Fibroblast of skin of back (primary cell): ENCODE results near the gene NEBL.

Source experiments
- DNase-seq: peaks from one replicate; pipeline ENCODE4 v3.0.0-alpha.2; 2013

The NEBL gene

DNA sequence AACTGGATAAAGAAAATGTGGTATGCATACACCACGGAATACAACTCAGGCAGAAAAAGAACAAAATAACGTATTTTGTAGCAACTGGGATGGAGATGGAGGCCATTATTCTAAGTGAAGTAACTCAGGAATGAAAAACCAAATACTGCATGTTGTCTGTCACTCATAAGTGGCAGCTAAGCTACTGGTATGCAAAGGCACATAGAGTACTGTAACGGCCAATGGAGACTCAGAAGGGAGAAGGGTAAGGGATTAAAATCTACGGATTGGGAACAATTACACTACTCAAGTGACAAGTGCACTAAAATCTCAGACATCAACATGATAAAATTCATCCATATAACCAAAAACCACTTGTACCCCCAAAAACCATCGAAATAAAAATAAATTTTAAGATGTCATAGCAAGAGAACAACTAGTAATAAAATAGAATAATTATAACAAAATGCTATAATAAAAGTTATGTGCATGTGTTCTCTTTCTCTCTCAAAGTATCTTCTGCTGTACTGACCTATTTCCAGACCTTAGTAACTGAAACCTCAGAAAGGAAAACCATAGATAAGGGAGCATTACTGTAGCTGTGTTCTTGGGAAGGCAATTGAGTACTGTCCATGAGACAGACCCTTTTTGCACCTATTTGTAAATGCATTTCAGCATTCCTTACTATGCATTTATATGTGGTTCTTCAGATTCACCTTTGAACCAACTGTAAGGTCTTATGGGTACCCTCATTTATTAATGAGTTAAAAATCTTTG is 6.7 kb upstream of the NEBL start:
- DNase-seq = no peak

DNA sequence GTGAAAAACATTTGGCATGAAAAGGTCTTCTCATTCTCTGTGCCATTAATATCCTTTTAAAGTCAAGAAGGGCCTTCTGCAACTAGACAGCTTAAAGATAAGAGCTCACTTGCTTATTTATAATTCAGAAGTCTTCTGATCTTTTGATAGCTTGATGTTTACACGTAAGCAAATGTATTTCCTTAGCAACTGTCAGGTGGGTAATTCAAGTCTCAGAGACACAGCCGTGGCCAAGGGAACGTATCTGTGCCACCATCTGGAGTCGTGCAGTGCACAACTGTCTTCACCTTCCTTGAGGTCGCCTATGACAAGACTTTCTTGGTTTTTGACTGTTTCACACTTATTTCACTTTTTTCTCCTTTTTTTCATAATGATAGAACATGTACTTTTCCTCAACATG is 4.0 kb upstream of the NEBL start:
- DNase-seq = no peak

GRCh38 chr10:20898866-20899535 is 1.9 kb upstream of the NEBL start:
- peak; percentile 52 for DNase-seq

- no peak for DNase-seq
Observed at GRCh38 chr10:20893297-20893696, 3.8 kb downstream of the NEBL start.

- no peak for DNase-seq
Observed at GRCh38 chr10:20892796-20893195, 4.3 kb downstream of the NEBL start.

DNA sequence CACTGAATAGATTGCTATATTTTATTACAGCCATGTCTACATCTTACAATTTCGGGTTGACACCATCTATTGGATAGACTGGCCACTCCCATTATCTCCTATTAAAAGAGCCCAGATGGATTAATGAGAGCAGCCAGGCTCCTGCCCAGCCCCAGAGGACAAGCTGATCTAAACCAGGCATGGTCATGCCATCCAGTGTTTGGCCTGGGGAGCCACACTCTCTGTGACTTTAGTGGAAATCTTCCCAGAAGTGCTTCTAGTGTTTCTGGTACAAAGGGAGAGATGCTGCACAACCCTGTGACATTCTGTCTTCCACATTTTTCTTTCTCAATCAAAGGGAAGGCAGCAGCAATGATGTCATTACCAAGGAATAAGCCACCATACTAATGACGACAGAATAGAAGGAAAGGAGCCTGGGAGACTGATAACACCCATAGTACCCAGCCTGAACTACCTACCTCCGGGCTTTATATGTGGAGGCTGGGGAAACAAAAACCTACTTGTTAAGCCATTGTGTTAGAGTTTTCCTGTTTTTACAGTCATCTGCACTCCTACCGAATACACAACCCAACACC is 5.0 kb downstream of the NEBL start:
- no peak for DNase-seq

DNA sequence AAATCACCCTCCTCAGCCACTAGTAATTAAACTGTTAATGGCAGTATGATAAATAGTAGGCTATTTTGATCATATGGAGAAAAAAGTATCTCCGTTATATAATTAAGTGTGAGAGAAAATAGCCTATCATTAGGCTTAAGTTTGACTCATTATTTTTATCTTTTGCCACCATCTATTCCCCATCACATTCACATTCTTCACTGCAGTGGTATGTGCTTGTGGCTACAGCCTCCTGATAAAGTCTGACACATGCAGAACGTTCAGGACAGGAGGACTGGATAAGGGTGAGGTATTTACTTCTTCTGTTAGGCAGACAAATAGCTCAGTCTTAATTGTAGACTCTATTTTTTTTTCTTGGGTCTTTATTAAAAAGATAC is 5.8 kb downstream of the NEBL start:
- DNase-seq = peak; percentile 68

GRCh38 chr10:20890491-20891337 is 6.4 kb downstream of the NEBL start:
- peak; percentile 46 for DNase-seq

GRCh38 chr10:20890009-20890408 is 7.1 kb downstream of the NEBL start:
- DNase-seq = no peak

- no peak for DNase-seq
Observed at GRCh38 chr10:20888620-20889330, 8.3 kb downstream of the NEBL start.

GRCh38 chr10:20887706-20888555 is 9.2 kb downstream of the NEBL start:
- DNase-seq = no peak

GRCh38 chr10:20885678-20886077 is 11.4 kb downstream of the NEBL start:
- no peak for DNase-seq

GRCh38 chr10:20883552-20883951 is 13.6 kb downstream of the NEBL start:
- DNase-seq = no peak

- no peak for DNase-seq
Observed at GRCh38 chr10:20882091-20882490, 15.0 kb downstream of the NEBL start.

GRCh38 chr10:20879136-20879535 is 18.0 kb downstream of the NEBL start:
- DNase-seq = no peak

DNA sequence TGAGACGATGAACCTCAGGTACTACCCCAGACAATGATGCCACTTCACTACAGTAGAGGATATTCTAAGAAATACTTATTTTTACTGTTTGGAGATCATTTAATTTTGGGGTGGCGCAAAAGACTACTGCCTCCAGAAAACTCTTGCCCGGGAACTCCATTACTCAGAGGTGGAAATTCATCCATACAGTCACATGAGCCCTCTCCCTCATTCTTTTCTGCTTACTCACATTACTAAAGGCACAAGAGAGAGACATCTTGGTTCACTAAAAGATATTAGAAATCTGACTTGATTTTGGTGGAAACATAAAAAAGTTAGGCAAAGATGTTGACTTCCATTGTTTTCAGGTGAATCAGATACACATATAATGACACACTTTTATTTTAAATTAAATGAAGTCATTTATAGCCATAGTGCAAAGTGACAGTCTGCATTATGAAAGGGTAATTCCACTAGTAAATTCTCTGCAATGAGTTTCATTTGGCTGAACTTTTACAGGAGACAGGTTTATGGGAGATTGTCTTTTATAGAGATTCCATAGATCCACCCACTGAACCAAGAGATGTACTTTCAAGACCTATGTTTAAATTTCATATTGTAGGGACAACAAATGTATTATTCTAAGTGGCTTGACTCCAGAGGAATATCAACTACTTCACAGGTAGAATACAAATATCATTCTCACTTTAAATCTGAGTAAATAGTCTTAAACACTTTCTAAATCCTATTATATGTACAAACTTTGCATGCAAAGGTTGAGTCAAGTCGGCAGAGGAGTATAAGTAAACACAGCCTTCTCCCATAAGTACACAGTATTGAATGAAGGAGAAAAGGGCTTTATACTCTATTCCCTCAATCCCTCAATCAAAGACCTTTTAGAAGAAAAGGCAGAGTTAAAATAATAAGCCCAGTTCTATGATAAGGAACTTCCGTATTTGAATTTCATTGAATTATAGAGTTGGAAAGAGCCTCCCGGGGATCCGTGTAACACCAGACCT is 18.8 kb downstream of the NEBL start:
- DNase-seq = peak; percentile 46

DNA sequence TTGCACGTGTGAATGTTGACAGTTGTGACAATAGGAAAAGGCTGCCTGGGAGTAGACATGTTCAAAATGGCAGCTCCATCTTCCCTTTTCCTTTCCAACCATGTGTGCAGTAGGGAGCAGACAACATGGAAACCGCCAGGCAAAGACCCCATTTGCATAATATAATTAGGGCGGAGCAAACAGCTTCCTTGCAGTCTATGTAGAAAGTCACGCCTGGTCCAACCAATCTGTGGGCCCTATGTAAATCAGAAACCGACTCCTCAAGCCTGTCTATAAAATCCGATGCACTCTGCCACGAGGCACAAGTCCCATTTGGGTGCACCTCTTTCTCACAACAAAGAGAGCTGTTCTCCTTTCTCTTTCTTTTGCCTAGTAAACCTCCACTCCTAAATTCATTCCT is 19.6 kb downstream of the NEBL start:
- DNase-seq = no peak

DNA sequence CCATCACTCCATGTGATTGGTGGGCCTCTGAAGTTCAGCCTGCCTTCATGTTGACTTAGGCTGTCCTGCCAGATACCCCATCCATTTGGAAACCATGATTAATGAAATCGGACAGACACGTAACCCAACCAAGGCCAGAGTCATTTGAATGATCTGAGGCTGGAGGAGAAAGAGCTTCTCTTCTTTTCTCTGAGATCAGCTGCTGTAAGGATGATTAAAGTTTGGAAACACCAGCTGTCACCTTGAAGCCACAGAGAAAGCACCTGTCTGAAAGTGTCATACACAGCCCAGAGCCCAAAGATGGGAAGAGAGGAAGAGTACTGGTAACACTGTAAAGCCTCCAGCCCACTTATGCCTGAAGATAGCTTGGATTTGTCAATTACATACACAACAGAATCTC is 22.9 kb downstream of the NEBL start:
- DNase-seq = no peak

- DNase-seq = no peak
Observed at GRCh38 chr10:20871970-20872369, 25.1 kb downstream of the NEBL start.

GRCh38 chr10:20870834-20871233 is 26.3 kb downstream of the NEBL start:
- no peak for DNase-seq
